K562 (cell line): ENCODE results near the gene CD38. TPM values are rescaled to one million over a fixed set of nuclear protein-coding genes. Genes with fewer than 3 reads are reported as not detected.

Experiments
- ATAC-seq: fragments of 200-7000 bp; cut with Tn5 transposase; 3 replicates; pipeline ENCODE4 v1.9.1; 2020; ENCODE audit warnings: moderate library complexity
- BruUV-seq: library from RNA; stranded (reverse); fragments of 400-500 nt; replicated peaks from 2 replicates; lab custom pipeline; 2021; lab: Mats Ljungman, UMichigan
- CTCF ChIA-PET: fragments of 300-600 bp; formaldehyde crosslinking; extraction: SDS; loops from one replicate; lab custom pipeline; 2021; ENCODE audit warnings: low intra/inter-chr PET ratio; lab: Yijun Ruan, JAX
- POLR2A ChIA-PET: fragments of 300-600, 350-650 bp; sonication (Branson Sonifier 250); formaldehyde crosslinking; extraction: SDS; loops from one replicate; lab custom pipeline; 2021; ENCODE audit warnings: antibody characterized with exemption, inconsistent platforms; lab: Yijun Ruan, JAX
- DNase-seq, 4 experiments: peaks; one replicate each; pipeline versions ENCODE4 v3.0.0 to v3.0.0-alpha.2; 2011 to 2018; ENCODE audit warnings: low spot score in 3 of 4, mixed read lengths in 3 of 4; ENCODE audit errors: extremely low read depth in 1 of 4
- FAIRE-seq: peaks from 2 replicates; lab custom pipeline; 2011; peaks lifted over from hg19 to GRCh38; lab: Jason Lieb, UNC
- H2AFZ ChIP-seq: 2 replicates; pipeline ENCODE4 v1.6.0; 2011; ENCODE audit warnings: low read depth, low read length, control low read depth, inconsistent platforms
- H3K27ac ChIP-seq: fragments of 200-600 bp; 3 replicates; pipeline ENCODE4 v1.8.0; 2011; ENCODE audit warnings: low read depth, mild to moderate bottlenecking, control low read depth, inconsistent platforms, low read length, moderate library complexity, mixed read lengths; ENCODE audit errors: extremely low read depth
- H3K27me3 ChIP-seq, 2 experiments: fragments of 300-600 bp in 1 of 2; 2 replicates in 1 of 2; 3 replicates in 1 of 2; pipeline versions ENCODE4 v1.6.0 to v1.8.0; 2011; ENCODE audit warnings: inconsistent platforms in 2 of 2, low read length in 2 of 2, mild to moderate bottlenecking in 1 of 2, mixed read lengths in 1 of 2, moderate library complexity in 1 of 2; ENCODE audit not compliant: control insufficient read depth in 2 of 2, insufficient read depth in 2 of 2
- H3K36me3 ChIP-seq: fragments of 300-600 bp; 3 replicates; pipeline ENCODE4 v1.8.0; 2011; ENCODE audit warnings: mild to moderate bottlenecking, low read length, inconsistent platforms; ENCODE audit not compliant: control insufficient read depth, insufficient read depth
- H3K4me1 ChIP-seq, 2 experiments: fragments of 200-600 bp in 1 of 2; replicated peaks in 1 of 2; 2 replicates in 1 of 2; 3 replicates in 1 of 2; pipeline versions ENCODE4 v1.5.1 to v1.8.0; 2011; ENCODE audit warnings: inconsistent platforms in 2 of 2, low read length in 2 of 2, mild to moderate bottlenecking in 1 of 2, mixed read lengths in 1 of 2, moderate library complexity in 1 of 2; ENCODE audit not compliant: control insufficient read depth in 2 of 2, insufficient read depth in 2 of 2
- H3K4me2 ChIP-seq: 2 replicates; pipeline ENCODE4 v1.6.1; 2011; ENCODE audit warnings: low read length, control low read depth, inconsistent platforms, mixed read lengths; ENCODE audit not compliant: insufficient read depth
- H3K4me3 ChIP-seq: fragments of 200-600 bp; sonication (generic), shearing (Covaris generic); 2 replicates; pipeline ENCODE4 v1.5.1; 2016; ENCODE audit warnings: control low read depth, inconsistent platforms
- H3K79me2 ChIP-seq: fragments of 200-600 bp; 3 replicates; pipeline ENCODE4 v1.8.0; 2011; ENCODE audit warnings: low read length, inconsistent platforms; ENCODE audit not compliant: control insufficient read depth, insufficient read depth
- H3K9ac ChIP-seq, 2 experiments: 2 replicates each; pipeline versions ENCODE4 v1.6.0 to v1.6.1; 2011; ENCODE audit warnings: low read depth in 2 of 2, low read length in 2 of 2, control low read depth in 1 of 2, inconsistent platforms in 1 of 2, mild to moderate bottlenecking in 1 of 2, mixed read lengths in 1 of 2; ENCODE audit not compliant: insufficient read depth in 1 of 2
- H3K9me1 ChIP-seq: one replicate; pipeline ENCODE4 v1.6.0; 2011; ENCODE audit warnings: inconsistent platforms, mild to moderate bottlenecking, low read length, moderate library complexity; ENCODE audit not compliant: control insufficient read depth, insufficient read depth
- H3K9me3 ChIP-seq: replicated peaks from 2 replicates; pipeline ENCODE4 v1.5.1; 2011; ENCODE audit warnings: low read depth, low read length, inconsistent platforms; ENCODE audit not compliant: control insufficient read depth, insufficient read depth
- H4K20me1 ChIP-seq: replicated peaks from 2 replicates; pipeline ENCODE4 v1.6.1; 2011; ENCODE audit warnings: low read length, inconsistent platforms, mixed read lengths; ENCODE audit not compliant: control insufficient read depth, insufficient read depth
- ATF1 ChIP-seq, 2 experiments: fragments of 450-650 bp in 1 of 2; IDR thresholded peaks; 2 replicates each; pipeline ENCODE4 v1.6.1; 2016; ENCODE audit warnings: missing compliant biosample characterization in 1 of 2, missing genetic modification characterization in 1 of 2
- ATF7 ChIP-seq: fragments of 450-650 bp; IDR thresholded peaks from 2 replicates; pipeline ENCODE4 v1.7.1; 2014; ENCODE audit warnings: mild to moderate bottlenecking, moderate library complexity
- BRD4 ChIP-seq: fragments of 200-600 bp; sonication (generic); IDR thresholded peaks from 2 replicates; pipeline ENCODE4 v1.6.1; 2017; ENCODE audit warnings: inconsistent platforms
- DLX4 ChIP-seq: fragments of 250-450 bp; sonication (Bioruptor Pico); IDR thresholded peaks from 2 replicates; pipeline ENCODE4 v1.6.1; 2021; ENCODE audit warnings: mild to moderate bottlenecking
- ETV5 ChIP-seq: sonication (generic); formaldehyde crosslinking; IDR thresholded peaks from 2 replicates; pipeline ENCODE4 v1.4.0; 2020; ENCODE audit warnings: low read depth, mild to moderate bottlenecking, missing genetic modification reagents
- HDAC6 ChIP-seq: IDR thresholded peaks from 2 replicates; pipeline ENCODE4 v1.6.1; 2012; ENCODE audit warnings: low read depth, mild to moderate bottlenecking, control low read depth, inconsistent platforms, low read length, moderate library complexity
- HINFP ChIP-seq: fragments of 450-650 bp; conservative IDR thresholded peaks from 2 replicates; pipeline ENCODE4 v1.6.1; 2016; ENCODE audit warnings: missing genetic modification characterization, low read depth, mild to moderate bottlenecking, control low read depth, missing compliant biosample characterization
- KDM4B ChIP-seq, 2 experiments: fragments of 450-650 bp in 1 of 2; sonication (generic) in 1 of 2; IDR thresholded peaks; 2 replicates each; pipeline ENCODE4 v1.6.1; 2016 to 2017; ENCODE audit warnings: borderline replicate concordance in 2 of 2, antibody characterized with exemption in 1 of 2, low read depth in 1 of 2, mild to moderate bottlenecking in 1 of 2
- MXD1 ChIP-seq: fragments of 250-450 bp; sonication (Bioruptor Pico); IDR thresholded peaks from 2 replicates; pipeline ENCODE4 v1.8.0; 2021; ENCODE audit warnings: borderline replicate concordance, mild to moderate bottlenecking, moderate library complexity; ENCODE audit not compliant: poor library complexity, severe bottlenecking
- NFATC3 ChIP-seq: fragments of 450-650 bp; IDR thresholded peaks from 2 replicates; pipeline ENCODE4 v1.6.1; 2017; ENCODE audit warnings: mild to moderate bottlenecking
- NR4A1 ChIP-seq, 2 experiments: fragments of 250-450 bp in 1 of 2; fragments of 450-650 bp in 1 of 2; sonication (Bioruptor Pico) in 1 of 2; IDR thresholded peaks; 2 replicates each; pipeline versions ENCODE4 v1.4.0 to v1.6.1; 2016 to 2020; ENCODE audit warnings: mild to moderate bottlenecking in 2 of 2, missing compliant biosample characterization in 1 of 2, missing genetic modification characterization in 1 of 2, moderate library complexity in 1 of 2
- NRF1 ChIP-seq, 2 experiments: fragments of 450-650 bp; IDR thresholded peaks in 1 of 2; conservative IDR thresholded peaks in 1 of 2; 2 replicates each; pipeline ENCODE4 v1.6.1; 2014; ENCODE audit warnings: mild to moderate bottlenecking in 2 of 2
- RBM22 ChIP-seq: fragments of 200-400 bp; formaldehyde crosslinking; IDR thresholded peaks from 2 replicates; pipeline ENCODE4 v1.6.1; 2018; ENCODE audit warnings: low read length, low read depth; ENCODE audit not compliant: poor library complexity, severe bottlenecking
- RBM34 ChIP-seq: fragments of 200-400 bp; formaldehyde crosslinking; IDR thresholded peaks from 2 replicates; pipeline ENCODE4 v1.6.1; 2018; ENCODE audit warnings: low read length, borderline replicate concordance; ENCODE audit not compliant: insufficient read depth
- SRSF1 ChIP-seq: fragments of 200-400 bp; formaldehyde crosslinking; IDR thresholded peaks from 2 replicates; pipeline ENCODE4 v1.6.1; 2017; ENCODE audit warnings: mild to moderate bottlenecking, low read depth, low read length, moderate library complexity
- TAF7 ChIP-seq: fragments of 450-650 bp; IDR thresholded peaks from 2 replicates; pipeline ENCODE4 v1.6.1; 2016; ENCODE audit warnings: missing genetic modification characterization, missing compliant biosample characterization
- ZBTB26 ChIP-seq: fragments of 450-650 bp; formaldehyde crosslinking; IDR thresholded peaks from 2 replicates; pipeline ENCODE4 v1.4.0; 2022; ENCODE audit warnings: missing genetic modification characterization
- ZNF124 ChIP-seq: sonication (generic); formaldehyde crosslinking; IDR thresholded peaks from 2 replicates; pipeline ENCODE4 v1.8.1; 2022; ENCODE audit warnings: missing genetic modification reagents
- WGBS: fragments of 100-300 bp; shearing (Covaris generic); methylation state at CpG from one replicate; pipeline ENCODE4 v1.1.6; 2016; ENCODE audit warnings: low coverage, mixed read lengths; ENCODE audit not compliant: insufficient coverage; ENCODE audit errors: missing lambda C conversion rate; 5-methylcytosine and 5-hydroxymethylcytosine counted together
- in situ Hi-C: fragments of 300-500 bp; cut with MboI; formaldehyde crosslinking; loops from 4 replicates; pipeline ENCODE4 v1.15.0; 2018; ENCODE audit warnings: inconsistent platforms, mixed read lengths
- intact Hi-C: fragments of 100-400 bp; cut with micrococcal nuclease; formaldehyde crosslinking; loops from 2 replicates; pipeline ENCODE4 v1.14.2; 2022
- polyA plus RNA-seq, 8 experiments: library from polyadenylated mRNA; depleted of rRNA in 4 of 8; stranded (reverse) in 5 of 8; unstranded in 3 of 8; fragments of >200 nt; fragmentation: Nextera tagmentation in 2 of 8; fragmentation: Illumina TruSeq in 1 of 8; extraction: Ambion mirVana in 2 of 8; extraction: Trizol in 1 of 8; gene quantifications; 2 replicates each; pipeline versions ENCODE4 v1.2.1 to v1.2.3, GENCODE V29; 2011 to 2014; ENCODE audit warnings: inconsistent platforms in 1 of 8, missing spikeins in 1 of 8
- total RNA-seq, 7 experiments: library from RNA; depleted of rRNA in 6 of 7; stranded (reverse); fragments of >200 nt in 6 of 7; fragmentation: Illumina TruSeq in 2 of 7; extraction: Trizol in 2 of 7; gene quantifications; 2 replicates each; pipeline versions ENCODE4 v1.2.1 to v1.2.3, GENCODE V29; 2011 to 2021; ENCODE audit warnings: low replicate concordance in 1 of 7

CD38 gene
- total and polyA plus RNA-seq, 9 of the 15 experiments (the other 6 are each of a cell fraction or from before 2014, with no cell fraction given) = 0.04 to 0.06 (median 0.04) TPM; not detected in 5

GRCh38 chr4:15736514-15737050 is 41.5 kb upstream of the CD38 start (continued):
- TF ChIP-seq HINFP (tag) (no peak), DLX4 (CRISPR knock-in tag) (no peak)

- no peak for FAIRE-seq
- H3K4me3 ChIP-seq = no peak overlapping the region
- no peak overlapping the region for H3K4me2 ChIP-seq
- H3K27ac ChIP-seq = no peak overlapping the region
- no peak overlapping the region for H3K9ac ChIP-seq
- no peaks in the 10 kb centered on the region for H3K36me3 ChIP-seq
- H3K27me3 ChIP-seq = peaks cover 16 to 24% of the 10 kb centered on the region in 2 experiments
- no peaks in the 10 kb centered on the region for H4K20me1 ChIP-seq
- BruUV-seq = no TSS peak
- H3K79me2 ChIP-seq = no peaks in the 10 kb centered on the region
- no peaks in the 10 kb centered on the region for H3K4me1 ChIP-seq
- DNase-seq = no peak
- ChIA-PET POLR2A (no interaction called here), CTCF (no interaction called here)
- no peak overlapping the region for H2AFZ ChIP-seq
- no peaks in the 10 kb centered on the region for H3K9me3 ChIP-seq
- intact Hi-C loops = no loop called here
- ATAC-seq = no peak
- H3K9me1 ChIP-seq = no peaks in the 10 kb centered on the region
- 0% methylated on average over 3 of the region's 3 CpGs for WGBS
- in situ Hi-C loops = no loop called here
- TF ChIP-seq ZNF124 = no peak
- TF ChIP-seq NRF1 (conservative IDR thresholded peaks at IDR 0.05 in 1 of 2, IDR thresholded peaks at IDR 0.05 in 1 of 2) = no peak
- TF ChIP-seq MXD1 (CRISPR knock-in tag) = no peak
- TF ChIP-seq ATF7 = no peak
- TF ChIP-seq ATF1 (CRISPR knock-in tag; IDR thresholded peaks at IDR 0.05) = no peak
- no peak for TF ChIP-seq ATF1 (tag; IDR thresholded peaks at IDR 0.05)
- TF ChIP-seq RBM22 = no peak
- no peak for TF ChIP-seq SRSF1
- TF ChIP-seq ETV5 (CRISPR knock-in tag) = no peak
- no peak for TF ChIP-seq HDAC6
- TF ChIP-seq NFATC3 = no peak
- TF ChIP-seq NR4A1 (CRISPR knock-in tag; IDR thresholded peaks at IDR 0.05) = no peak
- no peak for TF ChIP-seq NR4A1 (tag; IDR thresholded peaks at IDR 0.05)
- TF ChIP-seq ZBTB26 (CRISPR knock-in tag) = no peak
- TF ChIP-seq BRD4 = no peak
- no peak for TF ChIP-seq TAF7 (tag)
- TF ChIP-seq RBM34 = no peak
- TF ChIP-seq KDM4B (IDR thresholded peaks at IDR 0.05; ENCODE audit: borderline replicate concordance in 2 of 2, low read depth in 1 of 2) = no peak
Observed at GRCh38 chr4:15737255-15737654, 40.9 kb upstream of the CD38 start.
